ENCODE results near the gene DENND1A.

The DENND1A gene

DNA sequence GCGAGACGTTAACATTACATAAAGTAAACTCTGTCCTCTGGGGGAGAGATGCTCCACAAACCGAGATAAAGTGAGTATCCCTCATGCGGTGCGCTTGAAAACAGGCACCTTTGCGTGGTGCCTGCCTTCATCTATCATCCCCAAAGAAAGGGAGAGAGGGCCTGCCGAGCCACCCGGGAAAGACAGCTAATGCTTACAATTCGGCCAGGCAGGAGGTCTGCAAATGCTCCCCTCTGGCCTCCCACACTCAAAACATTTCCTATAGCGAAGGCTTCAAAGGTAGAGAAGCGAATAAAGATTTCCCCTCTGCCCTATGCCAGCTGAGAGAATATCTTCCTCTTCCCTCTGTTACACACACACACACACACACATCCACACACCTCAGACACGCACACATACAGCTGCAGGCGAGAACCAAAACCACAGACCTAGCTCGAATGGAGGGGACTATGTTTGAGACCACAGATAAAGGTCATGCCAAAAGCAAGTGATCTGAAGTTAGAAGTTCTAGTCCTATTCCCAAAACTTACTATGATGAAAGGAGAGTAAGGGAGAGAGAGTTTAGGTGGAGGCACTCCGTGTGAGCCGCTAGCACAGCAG is 441.1 kb downstream of the DENND1A start:
- H3K4me3 ChIP-seq (ENCODE audit: low read depth, low read length): no peak overlapping the region
- TF ChIP-seq, protein P1, sequence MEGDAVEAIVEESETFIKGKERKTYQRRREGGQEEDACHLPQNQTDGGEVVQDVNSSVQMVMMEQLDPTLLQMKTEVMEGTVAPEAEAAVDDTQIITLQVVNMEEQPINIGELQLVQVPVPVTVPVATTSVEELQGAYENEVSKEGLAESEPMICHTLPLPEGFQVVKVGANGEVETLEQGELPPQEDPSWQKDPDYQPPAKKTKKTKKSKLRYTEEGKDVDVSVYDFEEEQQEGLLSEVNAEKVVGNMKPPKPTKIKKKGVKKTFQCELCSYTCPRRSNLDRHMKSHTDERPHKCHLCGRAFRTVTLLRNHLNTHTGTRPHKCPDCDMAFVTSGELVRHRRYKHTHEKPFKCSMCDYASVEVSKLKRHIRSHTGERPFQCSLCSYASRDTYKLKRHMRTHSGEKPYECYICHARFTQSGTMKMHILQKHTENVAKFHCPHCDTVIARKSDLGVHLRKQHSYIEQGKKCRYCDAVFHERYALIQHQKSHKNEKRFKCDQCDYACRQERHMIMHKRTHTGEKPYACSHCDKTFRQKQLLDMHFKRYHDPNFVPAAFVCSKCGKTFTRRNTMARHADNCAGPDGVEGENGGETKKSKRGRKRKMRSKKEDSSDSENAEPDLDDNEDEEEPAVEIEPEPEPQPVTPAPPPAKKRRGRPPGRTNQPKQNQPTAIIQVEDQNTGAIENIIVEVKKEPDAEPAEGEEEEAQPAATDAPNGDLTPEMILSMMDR (IDR thresholded peaks at IDR 0.05; ENCODE audit: low read depth, low read length): no peak

DNA sequence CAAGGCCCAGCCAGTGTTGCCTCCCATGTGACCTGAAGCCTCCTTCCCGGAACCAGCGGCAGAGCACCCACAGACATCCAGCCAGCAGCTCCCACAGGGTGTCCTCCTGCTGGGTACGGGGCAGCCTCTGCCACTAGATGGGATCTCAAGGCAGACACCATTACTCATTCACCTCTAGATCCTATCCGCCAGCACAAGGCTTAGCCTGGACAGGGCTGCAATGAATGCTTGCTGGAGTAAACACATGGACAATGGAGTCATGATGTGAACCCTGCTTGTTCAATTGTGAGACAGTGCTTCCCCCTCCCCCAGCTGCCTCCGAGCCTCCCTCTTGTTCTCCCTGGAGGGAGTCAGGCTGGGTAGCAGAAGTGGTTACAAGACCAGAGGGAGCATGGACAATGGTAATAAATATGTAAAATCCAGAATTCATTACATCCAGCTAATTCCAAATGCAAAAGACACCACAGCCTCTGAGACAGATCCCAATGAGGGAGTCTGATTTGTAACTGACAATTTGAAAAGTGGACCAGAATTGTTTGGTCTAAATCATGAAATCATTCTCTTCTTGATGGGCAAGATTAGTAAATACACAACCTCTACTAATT is 441.9 kb downstream of the DENND1A start:
- TF ChIP-seq, protein P1 (IDR thresholded peaks at IDR 0.05; ENCODE audit: low read depth, low read length): no peak
- H3K4me3 ChIP-seq (ENCODE audit: low read depth, low read length): no peak overlapping the region

DNA sequence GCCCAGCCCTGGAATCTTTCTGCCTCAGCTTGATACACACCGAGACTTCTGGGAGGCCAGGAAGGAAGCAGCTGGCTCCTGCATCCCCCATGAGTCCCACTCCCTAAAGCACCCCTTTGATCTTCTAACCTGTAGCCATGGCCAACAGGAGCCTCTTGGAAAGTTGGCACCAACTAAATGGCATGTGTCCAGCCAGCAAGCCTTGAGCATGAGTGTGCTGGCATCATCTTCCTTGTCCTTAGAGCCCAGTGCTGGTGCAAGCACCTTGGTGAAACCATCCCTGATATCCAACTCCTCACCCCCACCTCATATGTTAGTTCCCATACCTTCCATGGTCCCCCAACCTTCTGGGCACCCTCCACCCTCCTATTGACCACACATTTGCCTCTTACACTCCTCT is 443.5 kb downstream of the DENND1A start:
- no peak overlapping the region for H3K4me3 ChIP-seq (ENCODE audit: low read depth, low read length)
- TF ChIP-seq, protein P1 (IDR thresholded peaks at IDR 0.05; ENCODE audit: low read depth, low read length): no peak

DNA sequence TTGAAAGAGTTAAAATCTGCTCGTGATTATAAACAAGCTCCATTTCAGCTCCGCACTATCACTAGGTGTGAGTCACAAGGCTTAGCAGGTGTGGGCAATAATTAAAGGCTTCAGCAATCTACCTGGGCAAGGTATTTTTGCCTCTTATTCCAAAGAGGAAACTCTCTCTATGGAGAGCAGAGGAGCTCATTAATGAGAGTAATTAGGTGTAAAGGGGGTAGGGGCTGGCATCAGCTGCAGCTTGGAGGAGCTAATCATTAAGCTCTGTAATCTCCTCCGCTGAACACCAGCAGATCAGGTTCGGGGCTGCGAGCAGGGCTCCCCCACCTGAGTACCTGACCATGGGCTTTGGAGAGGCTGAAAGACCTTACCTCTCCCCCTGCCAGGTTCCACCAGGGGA is 444.7 kb downstream of the DENND1A start:
- no peak overlapping the region for H3K4me3 ChIP-seq (ENCODE audit: low read depth, low read length)
- TF ChIP-seq, protein P1 (IDR thresholded peaks at IDR 0.05; ENCODE audit: low read depth, low read length): no peak

DNA sequence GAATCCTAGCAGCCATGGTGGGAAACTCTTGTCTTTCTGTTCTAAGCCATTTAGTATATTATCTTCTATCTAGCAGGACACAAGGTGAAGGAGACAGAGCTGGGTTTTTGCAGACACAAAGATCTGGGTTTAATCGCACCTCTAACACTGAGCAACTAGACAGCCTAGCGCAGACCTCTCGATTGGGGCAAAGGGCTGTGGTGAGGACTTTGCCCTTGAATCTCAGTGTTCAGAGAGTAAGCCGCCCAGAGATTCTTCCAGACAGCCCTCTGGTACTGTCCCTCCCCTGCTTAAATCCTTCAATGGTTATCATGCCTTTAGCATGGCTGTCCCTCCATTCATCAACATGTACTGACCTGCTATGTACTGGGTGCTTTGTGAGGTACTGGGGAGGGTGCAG is 445.8 kb downstream of the DENND1A start:
- no peak overlapping the region for H3K4me3 ChIP-seq (ENCODE audit: low read depth, low read length)
- TF ChIP-seq, protein P1 (IDR thresholded peaks at IDR 0.05; ENCODE audit: low read depth, low read length): no peak

DNA sequence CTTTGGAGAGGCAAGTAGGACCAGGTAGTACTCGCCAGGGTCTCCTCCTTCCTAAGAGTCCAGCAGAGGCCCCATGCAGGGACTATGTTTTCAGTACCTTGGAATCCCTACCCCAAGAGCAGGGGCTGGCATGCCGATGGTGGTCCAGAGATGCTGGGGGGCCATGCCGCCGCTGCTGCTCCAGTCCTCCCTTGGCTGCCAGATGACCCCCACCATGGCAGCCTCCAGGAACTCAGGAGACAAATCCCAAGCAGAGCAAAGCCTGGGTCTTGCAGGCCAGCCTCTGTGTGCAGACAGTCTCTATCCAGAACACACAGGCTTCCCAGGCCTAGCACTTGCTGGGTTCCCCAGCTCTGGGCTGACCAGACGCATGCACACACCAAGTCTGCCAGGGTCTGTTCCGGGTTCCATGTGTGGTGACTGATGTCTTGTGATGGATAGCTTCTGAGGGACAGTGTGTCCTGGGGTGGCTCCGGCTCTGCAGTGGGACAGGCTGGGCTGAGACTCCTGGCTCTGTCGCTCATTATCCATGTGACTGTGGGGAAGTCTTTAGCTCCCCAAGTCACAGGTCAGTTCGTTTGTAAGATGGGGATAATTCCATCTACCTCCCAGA is 446.6 kb downstream of the DENND1A start:
- no peak overlapping the region for H3K4me3 ChIP-seq (ENCODE audit: low read depth, low read length)
- TF ChIP-seq, protein P1 (IDR thresholded peaks at IDR 0.05; ENCODE audit: low read depth, low read length): no peak

DNA sequence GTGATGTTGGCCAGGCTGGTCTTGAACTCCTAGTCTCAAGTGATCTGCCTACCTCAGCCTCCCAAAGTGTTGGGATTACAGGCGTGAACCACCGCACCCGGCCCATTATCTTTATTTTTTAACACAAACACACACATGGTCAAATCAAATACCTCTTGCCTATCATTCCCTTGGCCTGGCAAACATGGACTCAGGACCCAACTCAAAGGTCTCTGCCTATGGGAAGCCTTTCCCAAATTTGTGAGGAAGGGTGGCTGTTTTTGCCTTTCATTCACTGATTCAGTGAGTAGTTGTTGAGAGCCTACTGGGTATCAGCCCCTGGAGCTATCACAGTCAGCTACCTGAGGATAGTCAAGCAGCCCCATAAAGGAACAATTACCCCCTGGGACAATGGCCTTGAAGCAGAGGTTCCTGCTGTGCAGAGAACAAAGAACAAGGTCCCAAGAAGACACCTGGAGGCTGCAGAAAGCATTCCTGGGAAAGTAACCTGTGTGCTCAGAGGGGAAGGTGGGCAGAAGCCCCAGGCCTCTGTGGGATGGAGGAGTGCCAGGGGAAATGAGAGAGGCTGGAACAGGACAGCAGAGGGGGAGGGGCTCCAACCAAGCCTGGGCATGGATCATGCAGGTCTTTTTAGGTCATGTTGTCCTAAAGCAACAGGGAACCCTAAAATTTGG is 447.5 kb downstream of the DENND1A start:
- TF ChIP-seq, protein P1 (IDR thresholded peaks at IDR 0.05; ENCODE audit: low read depth, low read length): no peak
- no peak overlapping the region for H3K4me3 ChIP-seq (ENCODE audit: low read depth, low read length)
